Measurements from ENCODE around the gene SRGAP3. TPM values are rescaled to one million over a fixed set of nuclear protein-coding genes. Genes with fewer than 3 reads are reported as not detected.

The SRGAP3 gene
- total and polyA plus RNA-seq, 2 experiments from 2014 or later, result 7.4 to 8.3 TPM

DNA sequence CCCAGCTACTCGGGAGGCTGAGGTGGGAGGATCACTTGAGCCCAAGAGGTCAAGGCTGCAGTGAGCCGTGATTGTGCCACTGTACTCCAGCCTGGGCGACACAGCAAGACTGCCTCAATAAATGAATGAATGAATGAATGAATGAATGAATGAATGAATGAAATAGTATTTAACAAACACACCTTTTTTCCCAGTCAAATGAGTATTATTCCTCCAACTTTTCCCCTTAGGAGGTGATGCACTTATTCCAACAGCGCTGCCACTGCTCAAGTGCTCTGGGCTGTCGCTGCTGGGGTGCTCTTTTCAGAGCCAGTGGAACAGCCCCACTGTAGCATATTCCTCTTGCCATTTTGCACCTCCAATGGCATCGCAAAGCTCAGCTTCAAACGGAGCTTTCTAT is 219.4 kb downstream of the SRGAP3 start:
- no peak overlapping the region for H2AFZ ChIP-seq
- no peaks in the 10 kb centered on the region for H4K20me1 ChIP-seq (ENCODE audit: insufficient read depth, poor library complexity, severe bottlenecking)
- TF ChIP-seq, protein P1, sequence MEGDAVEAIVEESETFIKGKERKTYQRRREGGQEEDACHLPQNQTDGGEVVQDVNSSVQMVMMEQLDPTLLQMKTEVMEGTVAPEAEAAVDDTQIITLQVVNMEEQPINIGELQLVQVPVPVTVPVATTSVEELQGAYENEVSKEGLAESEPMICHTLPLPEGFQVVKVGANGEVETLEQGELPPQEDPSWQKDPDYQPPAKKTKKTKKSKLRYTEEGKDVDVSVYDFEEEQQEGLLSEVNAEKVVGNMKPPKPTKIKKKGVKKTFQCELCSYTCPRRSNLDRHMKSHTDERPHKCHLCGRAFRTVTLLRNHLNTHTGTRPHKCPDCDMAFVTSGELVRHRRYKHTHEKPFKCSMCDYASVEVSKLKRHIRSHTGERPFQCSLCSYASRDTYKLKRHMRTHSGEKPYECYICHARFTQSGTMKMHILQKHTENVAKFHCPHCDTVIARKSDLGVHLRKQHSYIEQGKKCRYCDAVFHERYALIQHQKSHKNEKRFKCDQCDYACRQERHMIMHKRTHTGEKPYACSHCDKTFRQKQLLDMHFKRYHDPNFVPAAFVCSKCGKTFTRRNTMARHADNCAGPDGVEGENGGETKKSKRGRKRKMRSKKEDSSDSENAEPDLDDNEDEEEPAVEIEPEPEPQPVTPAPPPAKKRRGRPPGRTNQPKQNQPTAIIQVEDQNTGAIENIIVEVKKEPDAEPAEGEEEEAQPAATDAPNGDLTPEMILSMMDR (IDR thresholded peaks at IDR 0.05; ENCODE audit: poor library complexity), result no peak
- TF ChIP-seq EZH2 (IDR thresholded peaks at IDR 0.05; ENCODE audit: borderline replicate concordance) (no peak), EZH2phosphoT487 (IDR thresholded peaks at IDR 0.05; ENCODE audit: low read depth, severe bottlenecking, unreplicated experiment) (no peak)
- DNase-seq (ENCODE audit: low spot score), result no peak
- H3K27me3 ChIP-seq, result no peaks in the 10 kb centered on the region
- H3K9me2 ChIP-seq (replicated peaks; ENCODE audit: insufficient read depth), result no peaks in the 10 kb centered on the region
- H3K4me3 ChIP-seq, result no peak overlapping the region
- H3K4me2 ChIP-seq, result no peak overlapping the region
- WGBS (ENCODE audit: low lambda C conversion rate, missing lambda C conversion rate), result 98% methylated on average over 7 of the region's 7 CpGs
- H3K79me2 ChIP-seq, result no peaks in the 10 kb centered on the region
- no peaks in the 10 kb centered on the region for H3K36me3 ChIP-seq (replicated peaks; ENCODE audit: insufficient read depth, low read depth)
- H3K9me3 ChIP-seq (ENCODE audit: low read depth), result no peaks in the 10 kb centered on the region
- no peak overlapping the region for H3K27ac ChIP-seq
- H3K4me1 ChIP-seq (ENCODE audit: insufficient read depth), result peaks cover 6% of the 10 kb centered on the region

DNA sequence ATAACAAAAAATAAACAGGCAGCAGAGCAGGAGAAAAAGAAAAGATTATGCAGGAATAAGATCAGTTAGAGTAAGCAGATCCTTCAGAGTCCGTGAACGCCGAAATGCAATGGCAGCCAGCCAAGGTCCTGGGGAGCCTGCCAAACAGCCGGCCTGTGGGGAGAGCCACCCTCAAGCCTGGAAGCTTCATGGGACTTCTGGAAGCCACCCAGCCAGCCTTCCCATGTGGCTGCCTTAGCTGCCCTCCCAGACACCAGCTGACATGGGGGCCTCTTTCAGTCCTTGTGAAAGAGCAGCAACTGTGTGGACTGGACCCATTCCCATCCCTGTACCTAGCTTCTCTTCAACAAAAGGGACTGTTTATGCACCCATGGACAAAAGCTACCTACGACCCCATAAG is 221.3 kb downstream of the SRGAP3 start:
- TF ChIP-seq EZH2 (IDR thresholded peaks at IDR 0.05; ENCODE audit: borderline replicate concordance), result no peak
- no peak for TF ChIP-seq EZH2phosphoT487 (IDR thresholded peaks at IDR 0.05; ENCODE audit: low read depth, severe bottlenecking, unreplicated experiment)
- TF ChIP-seq, protein P1 (IDR thresholded peaks at IDR 0.05; ENCODE audit: poor library complexity), result no peak
- peak; percentile 64 for DNase-seq (ENCODE audit: low spot score)
- Histone ChIP-seq H3K4me2 (peak overlapping the region; percentile 29), H3K4me1 (ENCODE audit: insufficient read depth) (peaks cover 6% of the 10 kb centered on the region), H3K9me3 (ENCODE audit: low read depth) (no peaks in the 10 kb centered on the region), H3K27ac (peak overlapping the region; percentile 40), H4K20me1 (ENCODE audit: insufficient read depth, poor library complexity, severe bottlenecking) (no peaks in the 10 kb centered on the region), H3K4me3 (no peak overlapping the region), H3K27me3 (no peaks in the 10 kb centered on the region), H3K79me2 (no peaks in the 10 kb centered on the region), H3K9me2 (replicated peaks; ENCODE audit: insufficient read depth) (no peaks in the 10 kb centered on the region), H3K36me3 (replicated peaks; ENCODE audit: insufficient read depth, low read depth) (no peaks in the 10 kb centered on the region), H2AFZ (no peak overlapping the region)
- WGBS (ENCODE audit: low lambda C conversion rate, missing lambda C conversion rate), result 36% methylated on average over 5 of the region's 5 CpGs

GRCh38 chr3:9026320-9027045 is 223.0 kb downstream of the SRGAP3 start:
- Histone ChIP-seq H2AFZ (no peak overlapping the region), H3K4me1 (ENCODE audit: insufficient read depth) (peaks cover 6% of the 10 kb centered on the region), H3K9me3 (ENCODE audit: low read depth) (no peaks in the 10 kb centered on the region), H3K79me2 (no peaks in the 10 kb centered on the region), H3K27ac (no peak overlapping the region), H3K9me2 (replicated peaks; ENCODE audit: insufficient read depth) (no peaks in the 10 kb centered on the region), H4K20me1 (ENCODE audit: insufficient read depth, poor library complexity, severe bottlenecking) (no peaks in the 10 kb centered on the region), H3K4me3 (no peak overlapping the region), H3K27me3 (no peaks in the 10 kb centered on the region), H3K36me3 (replicated peaks; ENCODE audit: insufficient read depth, low read depth) (no peaks in the 10 kb centered on the region), H3K4me2 (no peak overlapping the region)
- WGBS (ENCODE audit: low lambda C conversion rate, missing lambda C conversion rate), result 93% methylated on average over 7 of the region's 7 CpGs
- DNase-seq (ENCODE audit: low spot score), result no peak
- TF ChIP-seq, protein P1 (IDR thresholded peaks at IDR 0.05; ENCODE audit: poor library complexity), result no peak
- TF ChIP-seq EZH2 (IDR thresholded peaks at IDR 0.05; ENCODE audit: borderline replicate concordance) (no peak), EZH2phosphoT487 (IDR thresholded peaks at IDR 0.05; ENCODE audit: low read depth, severe bottlenecking, unreplicated experiment) (no peak)

Data from hepatocyte (in vitro differentiated cells).